ENCODE results near the gene PEDS1. TPM values are rescaled to one million over a fixed set of nuclear protein-coding genes. Genes with fewer than 3 reads are reported as not detected.
"Not testable (repeated sequence)": the region's sequence is repeated elsewhere in the genome, so short reads cannot be mapped to it uniquely, and the experiment has no call there.

PEDS1 gene
- total and polyA plus RNA-seq, 4 donors, result 4.8 to 19.3 (median 8.6) TPM

DNA sequence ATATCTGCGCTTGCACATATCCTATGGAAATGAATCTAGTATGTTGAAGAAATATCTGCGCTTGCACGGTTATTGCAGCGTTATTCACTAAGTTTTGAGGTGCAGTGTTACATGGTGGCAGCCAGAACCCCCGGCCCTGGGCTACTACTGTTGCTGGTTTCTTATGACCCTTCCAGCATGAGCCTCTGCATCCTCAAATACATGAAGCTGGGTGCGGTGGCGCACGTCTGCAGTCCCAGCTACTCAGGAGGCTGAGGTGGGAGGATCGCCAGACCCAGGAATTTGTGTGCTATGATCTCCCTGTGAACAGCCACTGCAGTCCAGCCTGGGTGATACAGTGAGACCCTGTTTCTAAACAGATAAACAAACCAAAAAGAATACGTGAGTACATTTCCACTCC lies 27.8 kb upstream of the PEDS1 start:
- TF ChIP-seq SP1 (IDR thresholded peaks at IDR 0.05), result no peak
- TF ChIP-seq NR2F2 (IDR thresholded peaks at IDR 0.05), result no peak
- TF ChIP-seq, protein P1, sequence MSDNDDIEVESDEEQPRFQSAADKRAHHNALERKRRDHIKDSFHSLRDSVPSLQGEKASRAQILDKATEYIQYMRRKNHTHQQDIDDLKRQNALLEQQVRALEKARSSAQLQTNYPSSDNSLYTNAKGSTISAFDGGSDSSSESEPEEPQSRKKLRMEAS (IDR thresholded peaks at IDR 0.05), result no peak
- no peak for TF ChIP-seq FOXA1 (IDR thresholded peaks at IDR 0.05)
- TF ChIP-seq, protein P2, sequence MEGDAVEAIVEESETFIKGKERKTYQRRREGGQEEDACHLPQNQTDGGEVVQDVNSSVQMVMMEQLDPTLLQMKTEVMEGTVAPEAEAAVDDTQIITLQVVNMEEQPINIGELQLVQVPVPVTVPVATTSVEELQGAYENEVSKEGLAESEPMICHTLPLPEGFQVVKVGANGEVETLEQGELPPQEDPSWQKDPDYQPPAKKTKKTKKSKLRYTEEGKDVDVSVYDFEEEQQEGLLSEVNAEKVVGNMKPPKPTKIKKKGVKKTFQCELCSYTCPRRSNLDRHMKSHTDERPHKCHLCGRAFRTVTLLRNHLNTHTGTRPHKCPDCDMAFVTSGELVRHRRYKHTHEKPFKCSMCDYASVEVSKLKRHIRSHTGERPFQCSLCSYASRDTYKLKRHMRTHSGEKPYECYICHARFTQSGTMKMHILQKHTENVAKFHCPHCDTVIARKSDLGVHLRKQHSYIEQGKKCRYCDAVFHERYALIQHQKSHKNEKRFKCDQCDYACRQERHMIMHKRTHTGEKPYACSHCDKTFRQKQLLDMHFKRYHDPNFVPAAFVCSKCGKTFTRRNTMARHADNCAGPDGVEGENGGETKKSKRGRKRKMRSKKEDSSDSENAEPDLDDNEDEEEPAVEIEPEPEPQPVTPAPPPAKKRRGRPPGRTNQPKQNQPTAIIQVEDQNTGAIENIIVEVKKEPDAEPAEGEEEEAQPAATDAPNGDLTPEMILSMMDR (IDR thresholded peaks at IDR 0.05; ENCODE audit: low read depth, low read length, missing input control), result no peak
- no peak for TF ChIP-seq TAF1 (conservative IDR thresholded peaks at IDR 0.05)
- TF ChIP-seq, protein P3, sequence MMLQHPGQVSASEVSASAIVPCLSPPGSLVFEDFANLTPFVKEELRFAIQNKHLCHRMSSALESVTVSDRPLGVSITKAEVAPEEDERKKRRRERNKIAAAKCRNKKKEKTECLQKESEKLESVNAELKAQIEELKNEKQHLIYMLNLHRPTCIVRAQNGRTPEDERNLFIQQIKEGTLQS (IDR thresholded peaks at IDR 0.05), result no peak
- TF ChIP-seq JUND (IDR thresholded peaks at IDR 0.05), result no peak
- no peak for TF ChIP-seq RAD21 (IDR thresholded peaks at IDR 0.05)
- no peak for TF ChIP-seq YY1 (IDR thresholded peaks at IDR 0.05)
- 94% methylated on average over 10 of the region's 10 CpGs for whole genome bisulfite sequencing
- Histone ChIP-seq H3K27ac (ENCODE audit: low read depth in 1 of 2, low read length in 2 of 2) (no peak overlapping the region), H3K9me3 (ENCODE audit: control insufficient read depth in 4 of 4, low read length in 3 of 4) (no peaks in the 10 kb centered on the region), H3K27me3 (ENCODE audit: control insufficient read depth in 4 of 4, insufficient read depth in 4 of 4, low read length in 3 of 4) (no peaks in the 10 kb centered on the region), H3K4me1 (ENCODE audit: control insufficient read depth in 4 of 4, insufficient read depth in 4 of 4, low read length in 3 of 4) (peaks cover under 1 to 4% (median 1%) of the 10 kb centered on the region in 4 donors), H3K9ac (ENCODE audit: low read depth in 1 of 2, low read length in 2 of 2) (no peak overlapping the region), H3K4me3 (ENCODE audit: low read depth in 1 of 3, low read length in 3 of 3) (no peak overlapping the region), H3K36me3 (ENCODE audit: control insufficient read depth in 4 of 4, insufficient read depth in 3 of 4, low read depth in 1 of 4, low read length in 3 of 4) (no peaks in the 10 kb centered on the region)
- DNase-seq (ENCODE audit: low spot score), result no peak

DNA sequence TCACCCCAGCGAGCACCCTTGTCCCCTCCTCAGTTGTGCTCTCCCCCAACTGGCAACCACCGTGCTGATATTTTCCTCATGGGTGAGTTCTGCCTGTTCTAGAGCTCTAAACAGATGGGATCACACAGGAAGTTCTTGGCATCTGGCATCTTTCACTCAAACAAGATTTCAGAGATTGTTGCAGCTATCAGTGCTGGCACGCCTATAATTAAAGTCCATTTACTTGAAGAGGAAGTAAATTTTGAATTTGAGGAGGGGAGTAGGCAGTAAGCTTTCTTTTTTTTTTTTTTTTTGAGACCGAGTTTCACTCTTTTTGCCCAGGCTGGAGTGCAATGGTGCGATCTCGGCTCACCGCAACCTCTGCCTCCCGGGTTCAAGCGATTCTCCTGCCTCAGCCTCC lies 25.1 kb upstream of the PEDS1 start:
- not testable (repeated sequence) for H3K4me3 ChIP-seq (ENCODE audit: low read depth in 1 of 3, low read length in 3 of 3); H3K4me1 ChIP-seq (ENCODE audit: control insufficient read depth in 4 of 4, insufficient read depth in 4 of 4, low read length in 3 of 4); H3K27ac ChIP-seq (ENCODE audit: low read depth in 1 of 2, low read length in 2 of 2); H3K27me3 ChIP-seq (ENCODE audit: control insufficient read depth in 4 of 4, insufficient read depth in 4 of 4, low read length in 3 of 4); H3K36me3 ChIP-seq (ENCODE audit: control insufficient read depth in 4 of 4, insufficient read depth in 3 of 4, low read depth in 1 of 4, low read length in 3 of 4); H3K9ac ChIP-seq (ENCODE audit: low read depth in 1 of 2, low read length in 2 of 2); H3K9me3 ChIP-seq (ENCODE audit: control insufficient read depth in 4 of 4, low read length in 3 of 4); DNase-seq (ENCODE audit: low spot score)
- 87% methylated on average over 9 of the region's 9 CpGs for WGBS

DNA sequence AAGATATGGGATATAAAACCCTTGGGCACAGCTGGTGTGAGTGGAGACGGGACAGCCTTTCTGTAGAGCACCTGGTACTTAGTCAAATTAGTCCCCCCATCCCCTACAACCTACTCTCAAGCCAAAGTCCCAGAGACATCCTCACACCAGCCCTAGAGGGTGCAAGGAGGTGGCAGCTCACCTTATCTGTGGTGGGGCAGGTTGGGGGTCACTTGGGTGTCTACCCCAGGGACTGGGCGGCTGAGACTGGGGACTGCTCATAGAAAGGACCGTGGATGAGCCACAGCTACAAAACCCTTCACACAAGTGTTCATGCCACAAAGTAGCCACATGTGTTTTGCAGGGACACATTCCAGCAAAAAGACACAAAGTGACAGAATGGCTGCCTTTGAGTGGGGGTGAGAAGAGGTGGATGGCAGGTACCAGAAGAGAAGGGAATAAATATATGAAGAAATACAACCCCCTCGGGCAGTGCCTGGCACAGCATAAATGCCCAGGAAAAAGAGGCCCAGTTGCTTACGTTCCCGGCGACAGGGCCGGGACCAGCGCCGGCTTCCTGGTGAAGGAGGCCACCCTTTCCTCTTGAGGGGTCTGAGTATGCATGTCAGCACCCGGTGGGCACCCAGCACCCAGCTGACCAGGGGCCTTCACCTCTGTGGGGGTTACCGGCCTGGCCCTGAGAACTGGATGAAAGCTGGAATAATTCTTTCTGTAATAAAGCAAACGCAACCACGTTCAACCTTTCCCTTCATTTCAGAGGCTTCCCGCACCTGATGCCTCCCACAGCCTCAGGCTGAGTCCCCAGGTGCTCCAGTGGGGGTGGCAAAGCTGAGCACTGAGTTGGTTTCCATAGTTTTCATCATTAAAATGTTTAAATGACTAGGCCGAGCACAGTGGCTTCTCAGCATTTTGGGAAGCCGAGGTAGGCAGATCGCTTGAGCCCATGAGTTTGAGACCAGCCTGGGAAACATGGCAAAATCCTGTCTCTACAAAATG lies 22.7 kb upstream of the PEDS1 start:
- 96% methylated on average over 18 of the region's 18 CpGs for WGBS
- TF ChIP-seq, protein P1 (IDR thresholded peaks at IDR 0.05), result no peak
- TF ChIP-seq, protein P4, sequence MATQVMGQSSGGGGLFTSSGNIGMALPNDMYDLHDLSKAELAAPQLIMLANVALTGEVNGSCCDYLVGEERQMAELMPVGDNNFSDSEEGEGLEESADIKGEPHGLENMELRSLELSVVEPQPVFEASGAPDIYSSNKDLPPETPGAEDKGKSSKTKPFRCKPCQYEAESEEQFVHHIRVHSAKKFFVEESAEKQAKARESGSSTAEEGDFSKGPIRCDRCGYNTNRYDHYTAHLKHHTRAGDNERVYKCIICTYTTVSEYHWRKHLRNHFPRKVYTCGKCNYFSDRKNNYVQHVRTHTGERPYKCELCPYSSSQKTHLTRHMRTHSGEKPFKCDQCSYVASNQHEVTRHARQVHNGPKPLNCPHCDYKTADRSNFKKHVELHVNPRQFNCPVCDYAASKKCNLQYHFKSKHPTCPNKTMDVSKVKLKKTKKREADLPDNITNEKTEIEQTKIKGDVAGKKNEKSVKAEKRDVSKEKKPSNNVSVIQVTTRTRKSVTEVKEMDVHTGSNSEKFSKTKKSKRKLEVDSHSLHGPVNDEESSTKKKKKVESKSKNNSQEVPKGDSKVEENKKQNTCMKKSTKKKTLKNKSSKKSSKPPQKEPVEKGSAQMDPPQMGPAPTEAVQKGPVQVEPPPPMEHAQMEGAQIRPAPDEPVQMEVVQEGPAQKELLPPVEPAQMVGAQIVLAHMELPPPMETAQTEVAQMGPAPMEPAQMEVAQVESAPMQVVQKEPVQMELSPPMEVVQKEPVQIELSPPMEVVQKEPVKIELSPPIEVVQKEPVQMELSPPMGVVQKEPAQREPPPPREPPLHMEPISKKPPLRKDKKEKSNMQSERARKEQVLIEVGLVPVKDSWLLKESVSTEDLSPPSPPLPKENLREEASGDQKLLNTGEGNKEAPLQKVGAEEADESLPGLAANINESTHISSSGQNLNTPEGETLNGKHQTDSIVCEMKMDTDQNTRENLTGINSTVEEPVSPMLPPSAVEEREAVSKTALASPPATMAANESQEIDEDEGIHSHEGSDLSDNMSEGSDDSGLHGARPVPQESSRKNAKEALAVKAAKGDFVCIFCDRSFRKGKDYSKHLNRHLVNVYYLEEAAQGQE (IDR thresholded peaks at IDR 0.05), result no peak
- TF ChIP-seq, protein P5, sequence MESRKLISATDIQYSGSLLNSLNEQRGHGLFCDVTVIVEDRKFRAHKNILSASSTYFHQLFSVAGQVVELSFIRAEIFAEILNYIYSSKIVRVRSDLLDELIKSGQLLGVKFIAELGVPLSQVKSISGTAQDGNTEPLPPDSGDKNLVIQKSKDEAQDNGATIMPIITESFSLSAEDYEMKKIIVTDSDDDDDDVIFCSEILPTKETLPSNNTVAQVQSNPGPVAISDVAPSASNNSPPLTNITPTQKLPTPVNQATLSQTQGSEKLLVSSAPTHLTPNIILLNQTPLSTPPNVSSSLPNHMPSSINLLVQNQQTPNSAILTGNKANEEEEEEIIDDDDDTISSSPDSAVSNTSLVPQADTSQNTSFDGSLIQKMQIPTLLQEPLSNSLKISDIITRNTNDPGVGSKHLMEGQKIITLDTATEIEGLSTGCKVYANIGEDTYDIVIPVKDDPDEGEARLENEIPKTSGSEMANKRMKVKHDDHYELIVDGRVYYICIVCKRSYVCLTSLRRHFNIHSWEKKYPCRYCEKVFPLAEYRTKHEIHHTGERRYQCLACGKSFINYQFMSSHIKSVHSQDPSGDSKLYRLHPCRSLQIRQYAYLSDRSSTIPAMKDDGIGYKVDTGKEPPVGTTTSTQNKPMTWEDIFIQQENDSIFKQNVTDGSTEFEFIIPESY (IDR thresholded peaks at IDR 0.05), result no peak
- TF ChIP-seq FOXA1 (IDR thresholded peaks at IDR 0.05), result no peak
- TF ChIP-seq SP1 (IDR thresholded peaks at IDR 0.05), result no peak
- TF ChIP-seq, protein P2 (IDR thresholded peaks at IDR 0.05; ENCODE audit: low read depth, low read length, missing input control), result no peak
- no peak for TF ChIP-seq HNF4G (IDR thresholded peaks at IDR 0.05)
- TF ChIP-seq NR2F2 (IDR thresholded peaks at IDR 0.05), result no peak
- TF ChIP-seq RAD21 (IDR thresholded peaks at IDR 0.05), result no peak
- no peak for TF ChIP-seq YY1 (IDR thresholded peaks at IDR 0.05)
- TF ChIP-seq HNF4A (conservative IDR thresholded peaks at IDR 0.05), result no peak
- no peak for TF ChIP-seq EGR1 (IDR thresholded peaks at IDR 0.05; ENCODE audit: low read depth in 2 of 2)

More for the DNA sequence above, 22.7 kb upstream of the PEDS1 start:
- Histone ChIP-seq H3K4me1 (ENCODE audit: control insufficient read depth in 4 of 4, insufficient read depth in 4 of 4, low read length in 3 of 4) (peaks cover 6 to 18% (median 12%) of the 10 kb centered on the region in 4 donors), H3K27ac (ENCODE audit: low read depth in 1 of 2, low read length in 2 of 2) (no peak overlapping the region), H3K27me3 (ENCODE audit: control insufficient read depth in 4 of 4, insufficient read depth in 4 of 4, low read length in 3 of 4) (no peaks in the 10 kb centered on the region), H3K4me3 (ENCODE audit: low read depth in 1 of 3, low read length in 3 of 3) (no peak overlapping the region), H3K9ac (ENCODE audit: low read depth in 1 of 2, low read length in 2 of 2) (no peak overlapping the region), H3K9me3 (ENCODE audit: control insufficient read depth in 4 of 4, low read length in 3 of 4) (no peaks in the 10 kb centered on the region), H3K36me3 (ENCODE audit: control insufficient read depth in 4 of 4, insufficient read depth in 3 of 4, low read depth in 1 of 4, low read length in 3 of 4) (no peaks in the 10 kb centered on the region)
- no peak for DNase-seq (ENCODE audit: low spot score)
